NCI-H1048 (cell line): ENCODE results near the gene CCDC47.
A peak's percentile ranks its signal among the peaks of the same experiment; 100 is the strongest.
"Not testable (repeated sequence)": the region's sequence is repeated elsewhere in the genome, so short reads cannot be mapped to it uniquely, and the experiment has no call there.

Source experiments
- DNase-seq: peaks from one replicate; lab custom pipeline; 2025; lab: John Stamatoyannopoulos, UW

Gene CCDC47, protein sequence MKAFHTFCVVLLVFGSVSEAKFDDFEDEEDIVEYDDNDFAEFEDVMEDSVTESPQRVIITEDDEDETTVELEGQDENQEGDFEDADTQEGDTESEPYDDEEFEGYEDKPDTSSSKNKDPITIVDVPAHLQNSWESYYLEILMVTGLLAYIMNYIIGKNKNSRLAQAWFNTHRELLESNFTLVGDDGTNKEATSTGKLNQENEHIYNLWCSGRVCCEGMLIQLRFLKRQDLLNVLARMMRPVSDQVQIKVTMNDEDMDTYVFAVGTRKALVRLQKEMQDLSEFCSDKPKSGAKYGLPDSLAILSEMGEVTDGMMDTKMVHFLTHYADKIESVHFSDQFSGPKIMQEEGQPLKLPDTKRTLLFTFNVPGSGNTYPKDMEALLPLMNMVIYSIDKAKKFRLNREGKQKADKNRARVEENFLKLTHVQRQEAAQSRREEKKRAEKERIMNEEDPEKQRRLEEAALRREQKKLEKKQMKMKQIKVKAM

DNA sequence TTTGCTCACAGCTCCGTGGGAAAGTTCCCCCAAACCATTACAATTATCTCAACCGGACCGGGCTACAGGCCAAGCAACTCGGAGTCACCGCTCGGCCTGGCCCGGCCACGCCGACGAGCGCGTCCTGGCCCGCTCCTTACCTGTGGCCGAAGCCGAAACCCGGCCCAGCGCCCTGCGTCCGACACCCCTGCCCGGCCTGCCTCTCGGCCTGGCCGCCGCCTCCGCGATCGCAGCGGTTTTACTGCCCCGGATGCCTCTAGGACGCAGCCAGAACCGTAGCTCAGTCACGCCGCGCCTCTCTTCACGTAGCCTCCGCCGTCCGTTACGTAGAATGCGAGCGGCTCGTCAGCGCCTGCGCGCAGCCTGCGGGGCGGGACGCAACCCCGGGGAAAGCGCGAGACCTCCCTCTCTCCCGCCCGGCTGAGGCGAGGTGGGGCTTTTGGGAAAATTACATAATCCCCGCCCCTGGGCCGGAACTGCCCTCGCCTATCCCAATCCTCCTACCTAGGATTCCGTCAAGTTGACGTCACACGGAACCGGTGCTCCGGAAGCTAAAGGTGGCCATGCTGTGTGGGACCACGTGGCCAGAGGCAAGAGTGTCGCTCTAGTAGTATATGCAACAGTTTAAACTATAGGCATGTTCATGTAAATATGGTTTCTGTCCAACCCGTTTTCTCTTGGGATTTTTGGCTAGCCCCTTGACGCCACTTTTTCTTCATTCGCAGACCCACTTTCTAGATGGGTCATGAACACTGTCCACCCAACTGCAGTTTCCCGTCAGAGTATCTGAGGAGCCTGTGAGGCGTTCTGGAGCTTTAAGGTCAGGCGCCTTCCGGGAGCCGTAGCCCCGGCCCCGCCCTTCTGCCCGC is at the start of gene CCDC47:
Gene CCDC47 (minus strand): TSS at position 326 of the 869 bp plus-strand sequence. CDS start 7,422 bp downstream, outside the sequence.
- DNase-seq, result peak; percentile 98

GRCh38 chr17:63822537-63822936 is 49.1 kb upstream of the CCDC47 start:
- DNase-seq, result no peak

GRCh38 chr17:63821804-63822203 is 48.4 kb upstream of the CCDC47 start:
- no peak for DNase-seq

GRCh38 chr17:63820963-63821561 is 47.7 kb upstream of the CCDC47 start:
- no peak for DNase-seq

- DNase-seq, result no peak
Observed at GRCh38 chr17:63819585-63820537, 46.5 kb upstream of the CCDC47 start.

DNA sequence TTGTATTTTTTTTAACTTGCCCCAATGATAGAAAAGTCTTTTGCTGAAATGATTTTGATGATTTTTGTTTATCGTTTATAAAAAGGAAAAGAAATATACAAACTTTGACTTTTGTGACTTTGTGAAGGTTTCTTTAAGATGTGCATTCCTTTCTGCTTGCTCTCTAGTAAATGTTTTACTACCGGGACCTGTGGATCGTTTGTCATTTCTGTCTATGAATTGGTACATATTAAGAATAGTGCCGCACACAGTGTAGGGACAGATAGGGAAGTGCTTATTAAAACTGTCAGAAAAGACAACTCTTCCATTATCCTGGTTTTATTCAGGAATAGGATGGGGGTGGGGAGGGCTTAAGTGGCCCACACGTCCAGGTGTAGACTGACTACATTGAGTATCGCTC is 45.7 kb upstream of the CCDC47 start:
- DNase-seq, result no peak

GRCh38 chr17:63817736-63818385 is 44.5 kb upstream of the CCDC47 start:
- no peak for DNase-seq

DNA sequence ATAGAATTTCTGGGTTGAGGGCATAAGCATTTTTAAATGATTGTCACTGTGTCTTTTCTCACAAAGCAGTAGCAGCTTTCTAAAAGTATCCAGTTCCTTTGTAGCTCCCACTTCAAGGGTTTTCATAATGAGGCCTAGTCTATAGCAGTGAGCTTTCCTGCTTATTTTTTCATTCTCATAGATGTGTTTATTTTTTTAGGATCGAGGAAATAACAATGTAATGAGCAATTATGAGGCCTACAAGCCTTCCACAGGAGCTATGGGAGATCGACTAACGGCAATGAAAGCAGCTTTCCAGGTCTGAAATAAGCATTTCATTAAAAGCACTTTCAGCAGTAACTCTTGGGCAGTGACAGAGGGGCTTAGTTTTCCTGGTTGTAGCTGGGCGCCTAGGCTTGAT is 43.3 kb upstream of the CCDC47 start:
- DNase-seq, result no peak

DNA sequence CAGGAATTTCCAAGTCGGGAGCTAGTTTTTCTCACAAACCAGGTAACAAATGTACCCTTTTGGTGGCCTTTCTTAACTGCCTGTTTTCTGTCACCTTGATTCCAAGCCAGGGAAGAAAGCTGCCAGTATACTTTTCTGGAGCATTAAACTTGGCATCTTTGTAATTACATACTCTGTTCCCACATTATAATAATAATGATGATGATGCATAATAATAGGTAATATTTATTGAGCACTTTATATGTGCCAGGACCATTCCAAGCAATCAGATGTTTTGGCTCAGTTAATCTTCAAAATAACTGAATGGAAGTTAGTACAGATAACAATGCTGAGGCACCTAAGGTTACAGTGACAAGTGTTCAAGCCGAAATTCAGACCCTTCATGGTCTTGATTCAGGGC is 42.7 kb upstream of the CCDC47 start:
- no peak for DNase-seq

GRCh38 chr17:63809970-63810369 is 36.6 kb upstream of the CCDC47 start:
- no peak for DNase-seq

DNA sequence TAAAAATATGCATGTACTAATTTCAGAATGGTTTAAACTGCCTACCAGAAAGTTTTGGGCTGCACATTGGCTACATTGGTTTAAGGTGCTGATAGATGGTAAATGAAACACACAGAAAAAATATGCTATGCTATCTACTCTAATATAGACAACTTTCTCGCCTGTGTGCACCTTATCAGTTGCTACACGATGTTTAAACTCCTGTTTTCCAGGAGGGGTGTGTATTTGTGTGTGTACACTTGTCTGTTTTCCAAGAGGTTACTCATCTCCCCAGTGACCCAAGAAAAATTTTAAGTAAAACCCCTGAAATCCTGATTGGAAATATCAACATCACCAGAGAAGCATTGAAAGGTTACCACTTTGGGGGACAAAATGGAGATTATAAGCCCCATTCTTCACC is 32.2 kb upstream of the CCDC47 start:
- no peak for DNase-seq

DNA sequence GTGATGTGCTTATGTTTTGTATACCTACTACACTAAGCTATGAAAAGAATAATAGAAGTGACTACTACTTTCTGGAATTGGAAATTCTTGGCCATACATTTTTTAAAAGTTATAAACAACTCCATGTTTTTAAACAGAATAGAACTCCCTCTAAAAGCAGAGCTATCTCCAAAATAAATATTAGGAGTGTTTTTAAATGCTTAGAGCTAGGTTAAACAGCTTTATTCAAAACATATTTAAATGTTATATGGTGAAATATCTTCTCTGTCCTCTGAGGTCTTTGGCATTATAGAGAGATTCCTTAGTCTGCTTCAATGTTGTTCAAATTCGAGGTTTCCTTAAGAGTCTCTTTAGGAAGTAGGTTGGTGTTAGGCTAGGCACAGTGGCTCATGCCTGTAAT is 30.9 kb upstream of the CCDC47 start:
- no peak for DNase-seq

- DNase-seq, result no peak
Observed at GRCh38 chr17:63800783-63801182, 27.4 kb upstream of the CCDC47 start.

DNA sequence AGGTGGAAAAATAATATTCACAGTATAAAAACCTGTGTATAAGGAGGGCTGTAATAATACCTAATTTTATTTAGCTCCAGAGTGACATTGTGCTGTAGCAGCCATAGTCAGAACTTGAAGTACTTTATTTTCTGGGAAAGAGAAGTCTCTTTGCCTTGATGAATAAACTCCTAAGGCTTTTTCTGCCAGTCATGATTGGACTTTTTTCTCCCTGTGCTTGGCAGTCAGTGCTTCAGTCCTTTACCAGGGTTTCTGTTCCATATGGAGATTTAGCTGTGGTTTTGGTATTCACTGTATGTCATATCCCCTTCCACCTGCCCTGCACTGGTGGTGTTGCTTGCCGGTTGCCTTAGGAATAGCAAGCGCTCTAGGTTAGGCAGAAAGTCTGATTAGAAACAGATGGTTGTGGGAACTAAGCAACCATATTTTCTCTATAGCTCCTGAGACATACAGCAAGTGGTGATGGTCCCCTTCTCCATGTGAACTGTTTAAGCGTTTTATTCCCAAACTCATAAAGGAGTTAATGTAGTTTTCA is 25.2 kb upstream of the CCDC47 start:
- DNase-seq, result no peak

DNA sequence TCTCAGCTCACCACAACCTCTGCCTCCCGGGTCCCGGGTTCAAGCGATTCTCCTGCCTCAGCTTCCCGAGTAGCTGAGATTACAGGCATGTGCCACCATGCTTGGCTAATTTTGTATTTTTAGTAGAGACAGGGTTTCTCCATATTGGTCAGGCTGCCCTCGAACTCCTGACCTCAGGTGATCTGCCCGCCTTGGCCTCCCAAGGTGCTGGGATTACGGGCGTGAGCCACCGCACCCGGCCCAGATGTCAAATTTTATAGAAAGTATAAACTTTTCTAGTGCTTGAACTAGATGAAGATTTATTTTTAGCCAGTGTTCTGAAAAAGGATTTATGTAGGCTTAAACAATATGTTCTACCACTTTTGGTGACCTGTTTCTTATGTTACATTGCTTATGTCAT is 23.0 kb upstream of the CCDC47 start:
- DNase-seq, result not testable (repeated sequence)

GRCh38 chr17:63792055-63792729 is 18.8 kb upstream of the CCDC47 start:
- DNase-seq, result no peak

- no peak for DNase-seq
Observed at GRCh38 chr17:63790057-63790456, 16.7 kb upstream of the CCDC47 start.

DNA sequence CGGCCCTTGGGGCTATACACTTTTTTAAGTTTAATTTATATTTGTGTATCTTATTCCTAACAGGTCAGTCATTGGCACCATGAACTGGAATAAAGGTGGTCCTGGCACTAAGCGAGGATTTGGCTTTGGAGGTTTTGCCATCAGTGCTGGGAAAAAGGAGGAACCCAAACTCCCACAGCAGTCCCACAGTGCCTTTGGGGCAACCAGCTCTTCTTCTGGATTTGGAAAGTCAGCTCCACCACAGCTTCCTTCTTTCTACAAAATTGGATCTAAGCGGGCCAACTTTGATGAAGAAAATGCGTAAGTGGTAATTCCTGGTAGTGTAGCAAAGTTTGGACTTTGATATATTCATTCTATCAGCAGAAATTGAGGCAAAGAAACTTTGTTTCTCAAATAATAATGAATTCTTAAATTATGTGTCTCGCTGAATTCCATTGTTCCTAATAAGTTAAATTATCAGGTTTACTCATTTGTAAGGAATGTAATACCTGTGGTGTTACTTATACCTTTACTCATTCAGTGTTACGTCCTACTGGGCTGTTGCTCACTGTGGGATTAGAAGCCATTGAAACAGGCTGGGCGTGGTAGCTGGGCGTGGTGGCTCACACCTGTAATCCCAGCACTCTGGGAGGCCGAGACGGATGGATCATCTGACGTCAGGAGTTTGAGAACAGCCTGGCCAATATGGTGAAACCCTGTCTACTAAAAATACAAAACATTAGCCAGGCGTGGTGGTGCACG is 13.7 kb upstream of the CCDC47 start:
- DNase-seq, result no peak

GRCh38 chr17:63786117-63786516 is 12.7 kb upstream of the CCDC47 start:
- DNase-seq, result no peak
